ENCODE measurements around the gene ABCC1.

GRCh38 chr16:15993541-15993940 is 44.1 kb downstream of the ABCC1 start:
- TF ChIP-seq, protein P1, sequence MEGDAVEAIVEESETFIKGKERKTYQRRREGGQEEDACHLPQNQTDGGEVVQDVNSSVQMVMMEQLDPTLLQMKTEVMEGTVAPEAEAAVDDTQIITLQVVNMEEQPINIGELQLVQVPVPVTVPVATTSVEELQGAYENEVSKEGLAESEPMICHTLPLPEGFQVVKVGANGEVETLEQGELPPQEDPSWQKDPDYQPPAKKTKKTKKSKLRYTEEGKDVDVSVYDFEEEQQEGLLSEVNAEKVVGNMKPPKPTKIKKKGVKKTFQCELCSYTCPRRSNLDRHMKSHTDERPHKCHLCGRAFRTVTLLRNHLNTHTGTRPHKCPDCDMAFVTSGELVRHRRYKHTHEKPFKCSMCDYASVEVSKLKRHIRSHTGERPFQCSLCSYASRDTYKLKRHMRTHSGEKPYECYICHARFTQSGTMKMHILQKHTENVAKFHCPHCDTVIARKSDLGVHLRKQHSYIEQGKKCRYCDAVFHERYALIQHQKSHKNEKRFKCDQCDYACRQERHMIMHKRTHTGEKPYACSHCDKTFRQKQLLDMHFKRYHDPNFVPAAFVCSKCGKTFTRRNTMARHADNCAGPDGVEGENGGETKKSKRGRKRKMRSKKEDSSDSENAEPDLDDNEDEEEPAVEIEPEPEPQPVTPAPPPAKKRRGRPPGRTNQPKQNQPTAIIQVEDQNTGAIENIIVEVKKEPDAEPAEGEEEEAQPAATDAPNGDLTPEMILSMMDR (conservative IDR thresholded peaks at IDR 0.05; ENCODE audit: low read depth, low read length) = no peak
- TF ChIP-seq POLR2A (IDR thresholded peaks at IDR 0.05; ENCODE audit: low read depth, low read length) (no peak), ELK1 (IDR thresholded peaks at IDR 0.05; ENCODE audit: borderline replicate concordance, low read depth, low read length) (no peak), MAZ (IDR thresholded peaks at IDR 0.05; ENCODE audit: borderline replicate concordance, low read depth, low read length) (no peak), RAD21 (IDR thresholded peaks at IDR 0.05; ENCODE audit: low read length) (no peak), CEBPB (IDR thresholded peaks at IDR 0.05; ENCODE audit: low read depth, low read length) (no peak), FOS (IDR thresholded peaks at IDR 0.05; ENCODE audit: low read depth, low read length) (no peak), RFX5 (IDR thresholded peaks at IDR 0.05; ENCODE audit: low read depth, low read length) (no peak), RCOR1 (IDR thresholded peaks at IDR 0.05; ENCODE audit: insufficient replicate concordance, low read length) (no peak), USF2 (IDR thresholded peaks at IDR 0.05; ENCODE audit: low read depth, low read length) (no peak), CHD1 (IDR thresholded peaks at IDR 0.05; ENCODE audit: low read depth, low read length) (no peak), BHLHE40 (IDR thresholded peaks at IDR 0.05; ENCODE audit: low read depth, low read length) (no peak), NFE2L2 (IDR thresholded peaks at IDR 0.05; ENCODE audit: low read depth, low read length) (no peak)

Data from IMR-90 (cell line).